HepG2 (cell line): ENCODE results near the gene CAMK1. TPM values are rescaled to one million over a fixed set of nuclear protein-coding genes. Genes with fewer than 3 reads are reported as not detected.
A peak's percentile ranks its signal among the peaks of the same experiment; 100 is the strongest.

Experiments
- CHD2 ChIP-seq: IDR thresholded peaks from 2 replicates; pipeline ENCODE4 v1.6.1; 2011; ENCODE audit warnings: low read depth, low read length, improper control_type of control experiment
- IRX3 ChIP-seq: sonication (generic); formaldehyde crosslinking; IDR thresholded peaks from 2 replicates; pipeline ENCODE4 v1.8.1; 2023; ENCODE audit warnings: mild to moderate bottlenecking, low read depth, missing genetic modification reagents, borderline replicate concordance
- SKIL ChIP-seq: sonication (generic); formaldehyde crosslinking; IDR thresholded peaks from 2 replicates; pipeline ENCODE4 v1.8.0; 2022; ENCODE audit warnings: missing genetic modification reagents, mild to moderate bottlenecking, moderate library complexity, borderline replicate concordance
- SMYD3 ChIP-seq: sonication (generic); formaldehyde crosslinking; IDR thresholded peaks from 2 replicates; pipeline ENCODE4 v1.8.1; 2023; ENCODE audit warnings: mild to moderate bottlenecking, missing genetic modification reagents
- SNRNP70 ChIP-seq: fragments of 200-400 bp; formaldehyde crosslinking; IDR thresholded peaks from 2 replicates; pipeline ENCODE4 v1.6.1; 2017; ENCODE audit warnings: mild to moderate bottlenecking, low read depth, low read length, moderate library complexity
- SP1 ChIP-seq, 2 experiments: fragments of 450-650 bp in 1 of 2; sonication (generic) in 1 of 2; formaldehyde crosslinking in 1 of 2; IDR thresholded peaks; 2 replicates each; pipeline versions ENCODE4 v1.4.0 to v1.6.1; 2016 to 2020; ENCODE audit warnings: missing genetic modification reagents in 1 of 2
- TFE3 ChIP-seq: IDR thresholded peaks from 2 replicates; pipeline ENCODE4 v1.6.1; 2016
- TP53 ChIP-seq: sonication (generic); formaldehyde crosslinking; conservative IDR thresholded peaks from 2 replicates; pipeline ENCODE4 v1.4.0; 2020; ENCODE audit warnings: missing genetic modification reagents
- ZC3H4 ChIP-seq: sonication (generic); formaldehyde crosslinking; IDR thresholded peaks from 2 replicates; pipeline ENCODE4 v1.4.0; 2020; ENCODE audit warnings: missing genetic modification reagents, borderline replicate concordance
- ZMAT5 ChIP-seq: sonication (generic); formaldehyde crosslinking; IDR thresholded peaks from 2 replicates; pipeline ENCODE4 v1.5.0; 2020; ENCODE audit warnings: mild to moderate bottlenecking, low read depth, missing genetic modification reagents, borderline replicate concordance
- ZNF124 ChIP-seq: sonication (generic); formaldehyde crosslinking; IDR thresholded peaks from 2 replicates; pipeline ENCODE4 v1.4.0; 2020; ENCODE audit warnings: missing genetic modification reagents
- ZNF143 ChIP-seq: sonication (generic); formaldehyde crosslinking; IDR thresholded peaks from 2 replicates; pipeline ENCODE4 v1.4.0; 2020; ENCODE audit warnings: missing genetic modification reagents
- ZNF432 ChIP-seq: sonication (generic); formaldehyde crosslinking; IDR thresholded peaks from 2 replicates; pipeline ENCODE4 v1.5.0; 2020; ENCODE audit warnings: missing genetic modification reagents, mild to moderate bottlenecking, borderline replicate concordance
- ZNF615 ChIP-seq: sonication (generic); formaldehyde crosslinking; IDR thresholded peaks from 2 replicates; pipeline ENCODE4 v1.5.0; 2020; ENCODE audit warnings: mild to moderate bottlenecking, missing genetic modification reagents, borderline replicate concordance
- ZNF737 ChIP-seq: sonication (generic); formaldehyde crosslinking; IDR thresholded peaks from 2 replicates; pipeline ENCODE4 v1.5.0; 2020; ENCODE audit warnings: missing genetic modification reagents, mild to moderate bottlenecking, borderline replicate concordance
- polyA plus RNA-seq, 8 experiments: library from polyadenylated mRNA; depleted of rRNA in 3 of 8; stranded (reverse) in 7 of 8; unstranded in 1 of 8; fragments of >200 nt; fragmentation: Illumina TruSeq in 4 of 8; extraction: Trizol in 4 of 8; gene quantifications; 2 replicates each; pipeline versions ENCODE4 v1.2.1 to v1.2.3, GENCODE V29; 2011 to 2016; ENCODE audit warnings: low read depth in 4 of 8, missing spikeins in 1 of 8, mixed read lengths in 1 of 8; ENCODE audit not compliant: insufficient read depth in 1 of 8
- total RNA-seq, 5 experiments: library from RNA; depleted of rRNA; stranded (reverse); fragments of >200 nt; fragmentation: Illumina TruSeq; extraction: Trizol; gene quantifications; 2 replicates each; pipeline ENCODE4 v1.2.3, GENCODE V29; 2016; ENCODE audit warnings: low read depth in 1 of 5
- TF ChIP-seq, protein P1 (sequence below): sonication (generic); formaldehyde crosslinking; IDR thresholded peaks from 2 replicates; pipeline ENCODE4 v1.4.0; 2020; ENCODE audit warnings: low read depth, missing genetic modification reagents

The CAMK1 gene
- total and polyA plus RNA-seq, 2 of the 13 experiments (the other 11 are each of a cell fraction or from before 2014, with no cell fraction given), result 26.4 to 53.3 TPM

DNA sequence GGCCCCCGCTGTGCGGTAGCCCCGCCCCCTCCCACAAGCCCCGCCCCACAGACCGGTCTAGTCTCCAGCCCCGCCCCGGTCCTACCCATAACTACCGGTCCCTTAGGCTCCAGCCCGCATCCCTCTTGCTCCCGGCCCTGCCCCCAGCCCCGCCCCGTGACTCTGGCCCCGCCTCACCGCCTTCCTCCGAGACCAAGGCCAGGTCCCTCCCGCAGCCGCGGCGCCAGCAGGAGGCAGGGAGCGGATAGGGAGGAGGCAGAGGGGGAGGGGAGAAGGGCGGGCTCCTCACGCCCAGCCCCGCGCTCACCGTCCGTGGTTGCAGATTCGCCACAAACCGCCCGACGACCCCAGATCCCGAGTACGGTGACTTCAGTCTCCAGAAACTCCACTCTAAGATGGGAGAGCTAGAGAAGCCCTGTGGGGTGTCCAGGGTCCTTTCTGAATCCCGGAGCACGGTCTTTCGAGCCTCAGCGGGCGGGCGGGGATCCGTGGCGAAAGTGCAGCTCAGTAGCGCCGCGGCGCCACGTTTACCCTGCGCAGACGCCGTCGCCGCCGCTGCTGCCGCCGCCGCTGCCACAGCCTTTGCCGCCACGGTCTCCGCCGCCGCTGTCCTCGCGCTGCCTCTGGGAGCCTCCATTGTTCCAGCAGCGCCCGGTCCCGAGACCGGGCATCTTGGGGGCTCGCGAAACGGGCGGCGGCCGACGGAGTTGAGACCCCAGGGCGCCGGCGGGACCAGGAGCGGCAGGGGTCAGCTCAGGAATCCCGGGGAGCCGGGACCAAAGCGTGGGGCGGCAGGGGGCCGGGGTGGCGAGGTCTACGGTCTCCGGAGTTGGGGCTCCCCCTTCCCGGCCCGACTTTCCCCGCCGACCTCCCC, 38.3 kb downstream of the CAMK1 start, which contains the start of gene BRPF1 (continued):
- TF ChIP-seq, protein P1, sequence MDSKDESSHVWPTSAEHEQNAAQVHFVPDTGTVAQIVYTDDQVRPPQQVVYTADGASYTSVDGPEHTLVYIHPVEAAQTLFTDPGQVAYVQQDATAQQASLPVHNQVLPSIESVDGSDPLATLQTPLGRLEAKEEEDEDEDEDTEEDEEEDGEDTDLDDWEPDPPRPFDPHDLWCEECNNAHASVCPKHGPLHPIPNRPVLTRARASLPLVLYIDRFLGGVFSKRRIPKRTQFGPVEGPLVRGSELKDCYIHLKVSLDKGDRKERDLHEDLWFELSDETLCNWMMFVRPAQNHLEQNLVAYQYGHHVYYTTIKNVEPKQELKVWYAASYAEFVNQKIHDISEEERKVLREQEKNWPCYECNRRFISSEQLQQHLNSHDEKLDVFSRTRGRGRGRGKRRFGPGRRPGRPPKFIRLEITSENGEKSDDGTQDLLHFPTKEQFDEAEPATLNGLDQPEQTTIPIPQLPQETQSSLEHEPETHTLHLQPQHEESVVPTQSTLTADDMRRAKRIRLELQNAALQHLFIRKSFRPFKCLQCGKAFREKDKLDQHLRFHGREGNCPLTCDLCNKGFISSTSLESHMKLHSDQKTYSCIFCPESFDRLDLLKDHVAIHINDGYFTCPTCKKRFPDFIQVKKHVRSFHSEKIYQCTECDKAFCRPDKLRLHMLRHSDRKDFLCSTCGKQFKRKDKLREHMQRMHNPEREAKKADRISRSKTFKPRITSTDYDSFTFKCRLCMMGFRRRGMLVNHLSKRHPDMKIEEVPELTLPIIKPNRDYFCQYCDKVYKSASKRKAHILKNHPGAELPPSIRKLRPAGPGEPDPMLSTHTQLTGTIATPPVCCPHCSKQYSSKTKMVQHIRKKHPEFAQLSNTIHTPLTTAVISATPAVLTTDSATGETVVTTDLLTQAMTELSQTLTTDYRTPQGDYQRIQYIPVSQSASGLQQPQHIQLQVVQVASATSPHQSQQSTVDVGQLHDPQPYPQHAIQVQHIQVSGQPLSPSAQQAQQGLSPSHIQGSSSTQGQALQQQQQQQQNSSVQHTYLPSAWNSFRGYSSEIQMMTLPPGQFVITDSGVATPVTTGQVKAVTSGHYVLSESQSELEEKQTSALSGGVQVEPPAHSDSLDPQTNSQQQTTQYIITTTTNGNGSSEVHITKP (CRISPR knock-in tag), result 0 out of 2 replicates have a peak, but pooled peaks have one; percentile 42
- TF ChIP-seq ZNF124 (0 out of 2 replicates have a peak, but pooled peaks have one; percentile 48), TP53 (CRISPR knock-in tag) (no peak), IRX3 (CRISPR knock-in tag) (no peak), SNRNP70 (no peak), ZNF432 (CRISPR knock-in tag) (no peak), ZNF143 (CRISPR knock-in tag) (peak; percentile 48; the same call in 1 of the 2 replicates), ZMAT5 (CRISPR knock-in tag) (no peak), SMYD3 (CRISPR knock-in tag) (0 out of 2 replicates have a peak, but pooled peaks have one; percentile 32), SKIL (CRISPR knock-in tag) (no peak), TFE3 (CRISPR knock-in tag) (no peak), ZNF615 (CRISPR knock-in tag) (no peak), SP1 (IDR thresholded peaks at IDR 0.05) (no peak), SP1 (CRISPR knock-in tag; IDR thresholded peaks at IDR 0.05) (peak; percentile 86), CHD2 (peak; percentile 20; the same call in 1 of the 2 replicates), ZC3H4 (CRISPR knock-in tag) (no peak), ZNF737 (CRISPR knock-in tag) (no peak)
